Activated CD4-positive, alpha-beta T cell treated with anti-CD3 and anti-CD28 coated beads, Interleukin-2, amount 10 ng/mL, durations not matched to agents 7 days and 5 days (primary cell): Measurements from ENCODE around the gene SLC45A3. TPM values are rescaled to one million over a fixed set of nuclear protein-coding genes. Genes with fewer than 3 reads are reported as not detected.

Experiments
- CTCF ChIA-PET: fragments of 350-600 bp; sonication (Branson Sonifier 250); formaldehyde crosslinking; loops from one replicate; lab custom pipeline; 2021; ENCODE audit warnings: antibody characterized with exemption; lab: Charles Lee
- POLR2A ChIA-PET: fragments of 350-600 bp; sonication (Branson Sonifier 250); formaldehyde crosslinking; loops from one replicate; lab custom pipeline; 2021; ENCODE audit warnings: antibody characterized with exemption; lab: Charles Lee
- DNase-seq: peaks from one replicate; pipeline ENCODE4 v3.0.0-alpha.2; 2020
- H3K27ac Mint-ChIP-seq: one replicate; pipeline ENCODE4 v1.8.0; 2021; ENCODE audit warnings: mild to moderate bottlenecking, moderate library complexity, mixed read lengths
- H3K27me3 Mint-ChIP-seq: one replicate; pipeline ENCODE4 v1.8.0; 2021; ENCODE audit warnings: mixed read lengths
- H3K36me3 Mint-ChIP-seq: one replicate; pipeline ENCODE4 v1.8.0; 2021; ENCODE audit warnings: low read depth, mixed read lengths
- H3K4me1 Mint-ChIP-seq: one replicate; pipeline ENCODE4 v1.8.0; 2021; ENCODE audit warnings: mixed read lengths
- H3K4me3 Mint-ChIP-seq: one replicate; pipeline ENCODE4 v1.8.0; 2021; ENCODE audit warnings: mild to moderate bottlenecking, moderate library complexity, mixed read lengths
- H3K9me3 Mint-ChIP-seq: one replicate; pipeline ENCODE4 v1.8.0; 2021; ENCODE audit warnings: mixed read lengths
- total RNA-seq, 2 experiments: library from RNA; stranded (reverse); gene quantifications; one replicate each; pipeline ENCODE4 v1.2.3, GENCODE V29; 2021

Gene SLC45A3
- total RNA-seq, 2 experiments from 2014 or later: 0.08 TPM; not detected in 1

DNA sequence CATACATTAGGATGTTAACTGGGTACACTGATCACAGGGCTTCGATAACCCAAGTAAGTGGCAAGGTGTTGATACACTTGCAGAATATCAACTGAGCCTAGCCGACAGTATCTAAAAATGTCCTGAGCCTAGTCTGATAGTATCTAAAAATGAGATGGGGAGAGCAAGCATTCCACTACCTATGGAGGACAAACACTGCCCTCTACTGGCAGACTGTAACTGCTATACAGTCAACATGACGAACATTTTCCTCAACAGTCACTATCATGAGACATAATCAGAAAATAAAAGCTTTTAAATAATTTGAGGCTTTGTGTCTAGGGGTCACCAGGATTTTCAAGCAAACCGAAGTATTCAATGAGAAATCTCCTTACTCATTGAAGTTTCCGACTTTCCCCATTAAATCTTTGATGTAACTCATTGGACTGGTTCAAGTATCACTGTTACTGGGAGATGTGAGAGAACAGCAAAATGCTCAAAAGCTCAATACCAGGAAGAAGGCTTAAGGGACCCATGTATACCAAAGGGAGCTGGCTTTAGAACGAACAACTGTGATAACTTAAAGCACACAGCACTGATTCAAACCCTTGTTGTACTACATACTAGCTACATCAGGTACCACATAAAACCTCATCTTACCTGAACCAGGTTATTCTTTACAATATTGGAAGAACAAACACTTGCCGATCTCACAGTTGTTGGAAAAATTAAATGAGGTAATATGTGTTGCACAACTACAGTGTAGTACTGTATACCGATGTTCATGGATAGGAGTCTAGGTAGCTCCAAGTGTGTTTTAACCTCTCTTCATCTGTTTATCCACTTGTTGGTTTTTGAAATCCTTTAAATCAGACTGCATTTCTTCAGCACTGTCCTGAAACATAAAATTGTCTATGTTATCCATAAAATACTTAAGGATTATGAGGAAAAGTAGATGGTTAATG lies 31.1 kb upstream of the SLC45A3 start:
- POLR2A ChIA-PET: no interaction called here
- Mint-ChIP-seq H3K36me3 (peaks cover 41% of the 10 kb centered on the region), H3K9me3 (no peaks in the 10 kb centered on the region), H3K4me3 (no peak overlapping the region), H3K4me1 (peaks cover 19% of the 10 kb centered on the region), H3K27ac (peak overlapping the region; percentile 17), H3K27me3 (no peaks in the 10 kb centered on the region)
- DNase-seq: peak; percentile 84
- CTCF ChIA-PET: interaction anchor here (0.6 to 3.6 kb wide), 10 partner anchors 18 to 271 kb away, joined by 3 to 25 read pairs (median 3); no protein-coding TSS in a partner anchor

DNA sequence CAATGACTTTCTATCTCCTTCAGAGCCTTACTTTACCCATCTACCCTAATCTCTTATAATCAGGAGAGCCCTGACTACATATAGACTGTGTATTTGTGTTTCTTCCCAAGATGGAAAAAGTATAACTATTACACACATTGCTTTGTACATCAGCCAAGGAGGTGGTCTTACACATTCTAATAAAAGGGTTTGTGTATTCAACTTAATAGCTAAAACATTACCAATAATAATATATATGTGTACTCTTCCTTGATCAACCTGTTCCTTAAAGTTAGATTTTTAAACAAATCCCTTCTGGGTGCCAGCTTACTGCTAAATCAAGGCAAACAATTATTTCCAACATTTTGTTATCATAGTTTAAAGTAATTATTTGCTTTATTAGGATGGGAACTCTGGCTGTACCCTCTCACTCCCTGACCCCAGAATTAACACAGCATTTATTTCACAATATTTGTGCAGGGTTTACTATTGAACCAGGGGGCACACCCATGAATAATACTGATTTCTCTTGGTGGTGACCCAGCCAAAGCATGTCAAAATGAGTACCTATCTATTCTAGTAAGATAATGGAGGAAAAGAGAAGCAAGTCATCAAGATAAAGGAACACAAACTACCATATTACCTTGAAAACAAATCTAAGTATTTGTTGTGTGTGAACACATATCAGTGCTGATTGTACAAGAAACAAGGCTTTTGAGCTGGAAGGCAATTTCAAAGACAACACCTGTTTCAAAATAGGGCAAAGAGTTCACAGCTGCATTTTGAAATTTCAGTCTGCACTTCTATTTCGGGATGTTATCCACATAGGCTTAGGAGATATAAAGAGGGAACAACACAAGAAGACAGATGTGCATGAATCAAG lies 30.1 kb upstream of the SLC45A3 start:
- no peak overlapping the region for H3K4me3 Mint-ChIP-seq
- H3K9me3 Mint-ChIP-seq: no peaks in the 10 kb centered on the region
- ChIA-PET CTCF (interaction anchor here (0.9 to 3.6 kb wide), 15 partner anchors 15 to 272 kb away, joined by 3 to 25 read pairs (median 3); no protein-coding TSS in a partner anchor), POLR2A (no interaction called here)
- no peaks in the 10 kb centered on the region for H3K27me3 Mint-ChIP-seq
- H3K4me1 Mint-ChIP-seq: peaks cover 19% of the 10 kb centered on the region
- H3K27ac Mint-ChIP-seq: peak overlapping the region; percentile 46
- peaks cover 33% of the 10 kb centered on the region for H3K36me3 Mint-ChIP-seq
- no peak for DNase-seq

DNA sequence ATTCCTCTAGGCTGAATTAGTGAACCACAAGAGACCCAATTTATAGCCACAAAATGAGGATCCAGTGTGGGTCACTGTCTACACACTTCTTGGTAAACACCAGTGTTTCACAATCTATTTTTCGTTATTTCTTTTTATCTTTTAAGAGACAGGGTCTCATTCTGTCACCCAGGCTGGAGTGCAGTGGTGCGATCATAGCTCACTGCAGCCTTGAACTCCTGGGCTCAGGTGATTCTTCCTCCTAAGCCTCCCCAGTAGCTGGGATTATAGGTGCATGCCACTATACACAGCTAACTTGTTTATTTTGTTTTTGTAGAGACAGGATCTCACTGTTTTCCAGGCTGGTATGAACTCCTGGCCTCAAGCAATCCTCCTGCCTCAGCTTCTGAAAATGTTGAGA lies 29.3 kb upstream of the SLC45A3 start:
- H3K9me3 Mint-ChIP-seq: no peaks in the 10 kb centered on the region
- no peak overlapping the region for H3K4me3 Mint-ChIP-seq
- no peaks in the 10 kb centered on the region for H3K27me3 Mint-ChIP-seq
- no peak for DNase-seq
- ChIA-PET CTCF (interaction anchor here (0.9 to 3.6 kb wide), 12 partner anchors 9 to 118 kb away, joined by 3 to 25 read pairs (median 4); no protein-coding TSS in a partner anchor), POLR2A (no interaction called here)
- H3K4me1 Mint-ChIP-seq: peaks cover 23% of the 10 kb centered on the region
- peaks cover 26% of the 10 kb centered on the region for H3K36me3 Mint-ChIP-seq
- no peak overlapping the region for H3K27ac Mint-ChIP-seq

DNA sequence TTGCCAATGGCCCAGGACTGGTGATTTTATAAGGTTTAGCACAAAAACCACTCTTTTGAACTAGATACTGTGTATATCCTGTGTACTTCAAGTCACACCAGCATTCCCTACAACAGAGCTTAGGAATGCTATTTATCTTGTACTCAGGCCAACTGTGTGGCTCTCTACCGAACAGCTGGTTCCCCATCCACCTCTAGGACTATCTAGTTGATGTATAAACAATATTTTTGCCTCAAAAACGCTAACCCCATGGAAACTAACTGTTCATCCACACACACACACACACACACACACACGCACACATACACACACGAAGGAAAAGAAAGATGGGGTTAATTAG lies 28.7 kb upstream of the SLC45A3 start:
- no peak for DNase-seq
- ChIA-PET POLR2A (no interaction called here), CTCF (interaction anchor here (0.7 to 3.6 kb wide), 10 partner anchors 8 to 107 kb away, joined by 3 to 25 read pairs (median 4); no protein-coding TSS in a partner anchor)
- H3K4me3 Mint-ChIP-seq: no peak overlapping the region
- H3K27me3 Mint-ChIP-seq: no peaks in the 10 kb centered on the region
- peaks cover 23% of the 10 kb centered on the region for H3K36me3 Mint-ChIP-seq
- H3K4me1 Mint-ChIP-seq: peaks cover 24% of the 10 kb centered on the region
- H3K27ac Mint-ChIP-seq: no peak overlapping the region
- no peaks in the 10 kb centered on the region for H3K9me3 Mint-ChIP-seq

DNA sequence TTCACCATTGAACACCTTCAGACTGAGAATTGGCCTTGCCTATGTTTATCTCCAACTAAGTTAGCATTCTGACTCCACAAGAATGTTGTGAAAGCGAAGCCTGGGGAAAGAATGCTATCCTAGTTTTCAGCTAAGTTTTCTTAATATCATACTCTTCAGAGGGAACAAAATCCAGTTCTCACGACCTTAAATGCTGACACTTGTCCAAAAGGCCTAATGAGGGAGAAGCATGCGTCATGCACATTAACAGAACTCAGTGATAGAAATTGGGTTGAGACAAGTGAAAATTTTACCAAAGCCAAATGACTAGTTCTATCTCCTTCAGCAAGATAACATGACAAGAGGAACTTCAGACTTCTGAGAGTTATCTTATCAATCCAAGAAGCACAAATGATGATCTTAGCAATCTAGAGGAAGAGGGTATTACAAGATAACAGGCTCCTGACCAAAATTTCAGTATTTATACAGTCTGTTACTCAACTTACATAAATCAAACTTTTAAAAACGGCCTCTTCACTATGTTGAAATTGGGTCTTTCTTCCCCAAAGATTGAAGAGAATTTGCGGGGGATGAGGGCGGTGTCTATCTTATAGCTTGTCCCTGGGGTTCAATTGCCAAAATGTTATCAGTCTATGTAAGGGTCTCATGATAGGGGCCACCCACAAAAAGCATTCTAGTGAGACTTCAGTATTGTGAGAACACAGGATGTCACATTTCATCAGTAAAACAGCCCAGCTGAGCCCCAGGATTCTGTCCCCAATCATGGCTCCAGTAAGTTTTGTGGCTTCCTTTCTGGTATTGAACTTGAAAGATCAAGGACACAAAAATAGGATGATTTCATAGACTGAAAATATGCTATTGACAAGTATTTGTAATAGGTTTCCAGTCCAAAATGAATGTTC lies 26.5 kb upstream of the SLC45A3 start:
- H3K4me3 Mint-ChIP-seq: no peak overlapping the region
- no peaks in the 10 kb centered on the region for H3K27me3 Mint-ChIP-seq
- no peaks in the 10 kb centered on the region for H3K9me3 Mint-ChIP-seq
- ChIA-PET CTCF (interaction anchor here (0.6 to 0.9 kb wide), 3 partner anchors 49 to 222 kb away, joined by 3 read pairs; no protein-coding TSS in a partner anchor), POLR2A (no interaction called here)
- H3K4me1 Mint-ChIP-seq: peaks cover 24% of the 10 kb centered on the region
- H3K27ac Mint-ChIP-seq: no peak overlapping the region
- H3K36me3 Mint-ChIP-seq: peaks cover 23% of the 10 kb centered on the region
- no peak for DNase-seq

DNA sequence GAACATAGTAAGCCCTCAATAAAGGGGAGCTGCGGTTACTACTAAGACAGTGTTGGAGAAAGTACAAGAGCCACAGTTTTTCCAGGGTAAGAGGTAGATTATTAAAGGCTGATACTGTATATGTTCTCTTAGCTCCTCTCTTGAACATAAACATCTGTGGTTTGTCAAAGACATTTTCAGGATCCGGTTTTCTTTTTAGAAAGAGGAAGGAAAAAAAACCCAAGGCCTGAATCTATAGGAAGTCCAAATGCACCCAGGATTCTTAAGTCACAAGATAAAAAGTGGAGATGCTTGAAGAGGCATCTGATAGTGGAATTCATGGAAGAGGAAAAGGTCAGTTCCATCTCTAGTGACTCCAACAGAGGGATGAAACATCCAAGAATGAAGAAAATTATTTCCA lies 24.6 kb upstream of the SLC45A3 start:
- Mint-ChIP-seq H3K4me3 (no peak overlapping the region), H3K27me3 (no peaks in the 10 kb centered on the region), H3K4me1 (peaks cover 15% of the 10 kb centered on the region), H3K27ac (no peak overlapping the region), H3K9me3 (no peaks in the 10 kb centered on the region), H3K36me3 (peaks cover 18% of the 10 kb centered on the region)
- POLR2A ChIA-PET: no interaction called here
- no peak for DNase-seq
- CTCF ChIA-PET: interaction anchor here (0.6 to 1.5 kb wide), 3 partner anchors 10 to 1379 kb away, joined by 3 to 5 read pairs (median 3); no protein-coding TSS in a partner anchor

DNA sequence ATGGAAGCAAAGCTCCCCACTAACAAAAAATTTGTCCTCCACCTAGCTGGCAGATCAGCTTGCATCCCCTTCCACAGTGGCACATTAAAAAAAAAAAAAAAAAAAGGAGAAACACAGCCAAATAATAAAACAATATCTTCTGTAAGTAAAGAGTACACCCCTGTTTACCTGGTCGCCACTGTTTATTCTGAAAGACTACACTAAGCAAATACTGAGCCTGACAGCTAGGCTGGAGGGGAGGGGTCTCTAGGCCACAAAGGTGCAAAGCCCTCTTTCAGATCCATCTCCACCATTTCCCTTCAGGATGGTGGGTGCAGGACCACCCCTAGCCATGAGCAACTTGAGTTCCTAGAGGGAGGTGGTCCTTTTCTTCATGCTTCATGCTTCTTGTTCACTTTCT lies 22.8 kb upstream of the SLC45A3 start:
- no peak overlapping the region for H3K4me3 Mint-ChIP-seq
- no peaks in the 10 kb centered on the region for H3K9me3 Mint-ChIP-seq
- ChIA-PET POLR2A (no interaction called here), CTCF (interaction anchor here (0.6 to 0.7 kb wide), 5 partner anchors 166 to 757 kb away, joined by 3 to 5 read pairs (median 3); no protein-coding TSS in a partner anchor)
- H3K27me3 Mint-ChIP-seq: no peaks in the 10 kb centered on the region
- peak overlapping the region; percentile 63 for H3K27ac Mint-ChIP-seq
- H3K36me3 Mint-ChIP-seq: peaks cover 10% of the 10 kb centered on the region
- no peak for DNase-seq
- peaks cover 15% of the 10 kb centered on the region for H3K4me1 Mint-ChIP-seq

DNA sequence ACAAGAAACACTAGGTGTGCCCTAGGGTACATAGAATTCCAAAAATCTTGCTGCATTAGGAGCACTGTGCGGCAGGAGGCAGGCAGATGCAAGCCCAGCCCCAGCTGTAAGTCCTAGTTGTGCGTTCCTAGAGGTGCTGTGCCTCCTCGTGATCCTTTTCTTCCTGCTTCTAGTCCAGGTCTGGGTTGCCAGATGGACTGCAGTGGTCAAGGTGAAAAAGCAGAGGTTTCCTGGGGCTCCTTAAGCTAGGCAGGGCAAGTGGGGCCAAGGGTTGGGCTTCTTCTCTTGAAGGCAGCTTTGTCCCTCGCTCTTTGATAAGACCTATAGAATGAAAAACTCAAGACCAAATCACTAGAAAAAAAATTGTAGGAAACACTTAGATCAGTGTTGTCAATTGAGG lies 21.6 kb upstream of the SLC45A3 start:
- Mint-ChIP-seq H3K27ac (no peak overlapping the region), H3K4me3 (no peak overlapping the region), H3K4me1 (peaks cover 10% of the 10 kb centered on the region), H3K9me3 (no peaks in the 10 kb centered on the region), H3K36me3 (peaks cover 9% of the 10 kb centered on the region), H3K27me3 (peaks cover 7% of the 10 kb centered on the region)
- ChIA-PET CTCF (no interaction called here), POLR2A (no interaction called here)
- no peak for DNase-seq

DNA sequence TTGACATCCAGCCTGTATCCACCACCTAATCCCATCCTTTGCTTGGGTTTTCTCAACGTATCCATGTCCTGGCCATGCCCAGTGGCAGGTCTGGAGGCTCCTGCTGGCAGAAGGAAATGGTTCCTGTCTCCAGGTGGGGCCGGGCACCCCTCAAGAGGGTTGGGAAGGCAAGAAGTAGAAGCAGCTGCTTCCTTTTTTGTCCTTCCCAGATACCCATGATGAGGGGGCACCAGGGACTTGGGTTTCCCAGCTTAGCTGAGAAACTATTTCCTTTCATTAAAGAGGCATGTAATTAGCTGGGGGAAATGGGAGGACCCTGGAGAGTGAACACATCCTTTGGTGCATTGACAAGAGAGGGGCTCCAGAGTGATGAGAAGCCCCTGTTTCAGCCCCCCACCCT lies 21.1 kb upstream of the SLC45A3 start:
- ChIA-PET POLR2A (no interaction called here), CTCF (interaction anchor here (0.9 to 1.4 kb wide), 4 partner anchors 8 to 23 kb away, joined by 3 to 4 read pairs (median 3); no protein-coding TSS in a partner anchor)
- H3K4me3 Mint-ChIP-seq: no peak overlapping the region

DNA sequence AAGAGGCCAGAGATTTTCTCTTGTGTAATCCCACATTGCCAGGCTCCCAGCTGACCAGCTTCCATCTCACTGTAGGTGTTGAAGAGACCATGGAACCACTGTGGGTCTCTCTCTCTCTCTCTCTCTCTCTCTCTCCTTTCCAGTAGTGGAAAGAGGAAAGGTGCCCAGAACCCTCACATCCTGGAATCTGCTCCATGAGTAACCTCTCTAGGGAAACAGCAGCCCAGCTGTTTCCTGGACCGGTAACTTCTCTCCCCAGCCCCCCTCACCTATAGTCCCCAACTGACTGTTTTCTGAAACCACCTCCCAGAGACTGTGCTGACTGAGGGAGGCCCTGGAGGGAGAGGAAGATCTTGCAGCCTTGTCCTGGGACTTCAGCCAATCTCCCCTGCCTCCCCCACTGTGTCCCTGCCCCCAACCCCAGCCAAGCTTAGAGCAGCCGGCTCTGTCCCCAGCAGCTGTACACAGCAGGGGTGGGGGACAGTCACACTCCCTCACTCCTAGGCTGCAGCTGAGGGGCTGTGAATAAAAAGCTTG lies 20.6 kb upstream of the SLC45A3 start:
- peaks cover 11% of the 10 kb centered on the region for H3K27me3 Mint-ChIP-seq
- H3K4me3 Mint-ChIP-seq: no peak overlapping the region
- H3K36me3 Mint-ChIP-seq: peaks cover 5% of the 10 kb centered on the region
- no peak for DNase-seq
- ChIA-PET POLR2A (no interaction called here), CTCF (interaction anchor here (0.9 to 2.6 kb wide), 6 partner anchors 8 to 46 kb away, joined by 3 to 9 read pairs (median 3); no protein-coding TSS in a partner anchor)
- no peaks in the 10 kb centered on the region for H3K9me3 Mint-ChIP-seq
- H3K4me1 Mint-ChIP-seq: peaks cover 5% of the 10 kb centered on the region
- H3K27ac Mint-ChIP-seq: peak overlapping the region; percentile 50

More for the DNA sequence above, 21.1 kb upstream of the SLC45A3 start:
- H3K36me3 Mint-ChIP-seq: peaks cover 5% of the 10 kb centered on the region
- no peak overlapping the region for H3K27ac Mint-ChIP-seq
- no peak for DNase-seq
- H3K9me3 Mint-ChIP-seq: no peaks in the 10 kb centered on the region
- peaks cover 11% of the 10 kb centered on the region for H3K27me3 Mint-ChIP-seq
- H3K4me1 Mint-ChIP-seq: peaks cover 5% of the 10 kb centered on the region

DNA sequence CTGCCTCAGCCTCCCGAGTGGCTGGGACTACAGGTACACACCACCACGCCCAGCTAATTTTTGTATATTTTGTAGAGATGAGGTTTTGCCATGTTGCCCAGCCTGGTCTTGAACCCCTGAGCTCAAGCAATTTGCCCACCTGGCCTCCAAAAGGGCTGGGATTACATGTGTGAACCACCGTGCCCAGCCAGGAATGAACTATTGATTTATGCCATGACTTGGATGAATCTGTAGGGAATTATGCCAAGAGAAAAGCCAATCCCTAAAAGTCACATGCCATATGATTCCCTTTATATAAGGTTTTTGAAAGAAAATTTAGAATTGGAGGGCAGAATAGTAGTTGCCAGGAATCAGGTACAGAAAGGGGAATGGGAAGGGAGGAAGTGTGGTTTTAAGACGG lies 19.1 kb upstream of the SLC45A3 start:
- DNase-seq: no peak
- Mint-ChIP-seq H3K9me3 (no peaks in the 10 kb centered on the region), H3K4me3 (no peak overlapping the region), H3K36me3 (peaks cover 5% of the 10 kb centered on the region), H3K4me1 (no peaks in the 10 kb centered on the region), H3K27me3 (peaks cover 13% of the 10 kb centered on the region), H3K27ac (no peak overlapping the region)
- ChIA-PET CTCF (interaction anchor here (2.6 kb wide), 1 partner anchor 41 kb away, joined by 9 read pairs; no protein-coding TSS in a partner anchor), POLR2A (no interaction called here)
